Stimulated activated CD8-positive, alpha-beta memory T cell treated with anti-CD3 and anti-CD28 coated beads, Interleukin-12 subunit alpha, Interleukin-12 subunit beta, amount 100 ng/mL, for 4 hours (primary cell): Measurements from ENCODE around the gene CTXND2.
"Not testable (repeated sequence)": the region's sequence is repeated elsewhere in the genome, so short reads cannot be mapped to it uniquely, and the experiment has no call there.

Source experiments
- DNase-seq: peaks from one replicate; pipeline ENCODE4 v3.0.0-alpha.2; 2020; ENCODE audit warnings: low read depth

CTXND2 gene

GRCh38 chr1:150887018-150887417 is at the start of gene CTXND2:
CTXND2 (plus strand) TSS chr1:150887136; CDS start chr1:150912315, 25,179 bp downstream.
- DNase-seq, result no peak

DNA sequence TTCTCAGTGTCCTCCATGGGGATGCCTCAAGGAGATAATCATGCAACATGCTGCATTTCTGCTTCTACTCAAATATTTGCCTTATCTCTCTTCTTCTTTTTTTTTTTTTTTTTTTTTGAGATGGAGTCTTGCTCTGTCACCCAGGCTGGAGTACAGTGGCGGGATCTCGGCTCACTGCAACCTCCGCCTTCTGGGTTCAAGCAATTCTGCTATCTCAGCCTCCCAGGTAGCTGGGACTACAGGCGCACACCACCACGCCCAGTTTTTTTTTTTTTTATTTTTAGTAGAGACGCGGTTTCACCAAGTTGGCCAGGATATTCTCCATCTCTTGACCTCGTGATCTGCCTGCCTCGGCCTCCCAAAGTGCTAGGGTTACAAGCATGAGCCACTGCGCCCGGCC is 46.1 kb upstream of the CTXND2 start:
- not testable (repeated sequence) for DNase-seq

DNA sequence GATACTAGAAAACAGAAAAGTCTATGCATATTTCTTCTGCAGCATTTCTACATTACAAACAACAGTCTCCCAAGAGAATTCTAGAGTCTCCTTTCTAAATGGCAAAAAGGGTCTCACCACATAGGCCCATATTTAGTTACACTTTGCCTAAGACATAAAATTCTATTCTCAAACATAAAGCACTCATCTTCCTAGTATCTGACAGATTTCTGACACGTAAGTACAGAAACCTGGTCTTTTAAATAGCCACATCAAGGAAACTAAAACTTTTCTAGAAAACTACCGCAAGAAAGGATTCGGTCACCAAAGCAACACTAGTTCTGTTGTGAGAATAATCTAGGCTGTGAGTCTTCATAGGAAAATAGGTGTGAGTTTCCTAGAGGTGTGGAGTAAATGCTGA is 45.3 kb upstream of the CTXND2 start:
- DNase-seq, result no peak

DNA sequence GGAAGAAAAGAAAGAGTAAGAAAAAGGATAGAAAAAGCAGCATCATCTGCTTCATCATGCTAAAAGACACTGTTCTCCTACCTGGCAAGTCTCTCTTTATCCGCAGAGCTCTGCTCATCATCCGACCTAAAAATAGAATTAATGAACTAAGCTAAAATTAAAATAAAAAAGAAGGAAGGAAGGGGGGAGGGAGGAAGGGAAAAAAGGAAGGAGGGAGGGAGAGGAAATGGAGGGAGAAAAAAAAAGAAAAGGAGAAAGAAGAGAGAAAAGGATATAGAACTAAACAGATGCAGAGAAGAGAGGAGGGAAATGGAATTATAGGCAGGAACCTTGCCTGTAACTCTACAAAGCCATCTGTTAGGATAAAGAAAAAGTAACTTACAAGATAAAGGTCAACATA is 44.6 kb upstream of the CTXND2 start:
- no peak for DNase-seq

- DNase-seq, result no peak
Observed at GRCh38 chr1:150842964-150843363, 44.0 kb upstream of the CTXND2 start.

DNA sequence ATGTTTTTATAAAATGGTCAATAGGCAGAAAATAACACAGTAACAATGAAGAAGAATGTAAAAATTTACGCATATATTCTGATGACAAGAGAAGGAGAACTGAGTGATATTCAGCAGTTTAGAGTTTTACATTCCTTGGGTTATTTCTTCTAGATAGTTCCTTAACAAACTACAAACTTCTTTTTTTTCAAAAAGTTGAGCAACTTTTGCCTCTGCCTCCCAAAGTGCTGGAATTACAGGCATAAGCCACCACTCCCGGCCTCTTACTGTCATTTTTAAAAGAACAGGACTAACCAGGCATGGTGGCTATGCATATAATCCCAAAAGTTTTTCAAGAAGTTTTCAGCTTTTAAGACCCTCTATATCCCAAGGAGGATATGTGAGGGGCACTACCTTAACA is 43.5 kb upstream of the CTXND2 start:
- no peak for DNase-seq

DNA sequence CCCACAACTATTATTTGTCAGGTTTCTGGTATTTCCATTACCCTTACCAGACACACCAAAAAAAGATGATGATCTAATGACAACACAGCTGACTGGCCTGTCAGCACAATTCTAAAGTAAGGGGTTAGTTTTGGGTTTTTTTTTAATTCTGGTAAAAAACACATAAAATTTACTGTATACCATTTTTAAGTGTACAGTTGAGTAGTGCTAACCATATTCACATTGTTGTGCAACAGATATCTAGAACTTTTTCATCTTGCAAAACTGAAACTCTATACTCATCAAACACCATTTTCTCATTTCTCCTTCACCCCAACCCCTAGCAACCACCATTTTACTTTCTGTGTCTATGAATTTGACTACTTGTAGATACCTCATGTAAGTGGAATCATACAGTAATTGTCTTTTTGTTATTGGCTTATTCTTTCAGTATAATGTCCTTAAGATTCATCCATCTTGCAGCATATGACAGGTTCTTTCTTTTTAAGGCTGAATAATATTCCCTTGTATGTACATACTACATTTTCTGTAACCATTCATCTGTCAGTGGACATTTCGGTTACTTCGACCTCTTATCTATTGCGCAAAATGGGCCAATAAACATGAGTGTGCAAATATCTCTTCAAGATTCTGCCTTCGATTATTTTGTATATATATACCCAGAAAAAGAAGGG is 40.3 kb upstream of the CTXND2 start:
- DNase-seq, result no peak

DNA sequence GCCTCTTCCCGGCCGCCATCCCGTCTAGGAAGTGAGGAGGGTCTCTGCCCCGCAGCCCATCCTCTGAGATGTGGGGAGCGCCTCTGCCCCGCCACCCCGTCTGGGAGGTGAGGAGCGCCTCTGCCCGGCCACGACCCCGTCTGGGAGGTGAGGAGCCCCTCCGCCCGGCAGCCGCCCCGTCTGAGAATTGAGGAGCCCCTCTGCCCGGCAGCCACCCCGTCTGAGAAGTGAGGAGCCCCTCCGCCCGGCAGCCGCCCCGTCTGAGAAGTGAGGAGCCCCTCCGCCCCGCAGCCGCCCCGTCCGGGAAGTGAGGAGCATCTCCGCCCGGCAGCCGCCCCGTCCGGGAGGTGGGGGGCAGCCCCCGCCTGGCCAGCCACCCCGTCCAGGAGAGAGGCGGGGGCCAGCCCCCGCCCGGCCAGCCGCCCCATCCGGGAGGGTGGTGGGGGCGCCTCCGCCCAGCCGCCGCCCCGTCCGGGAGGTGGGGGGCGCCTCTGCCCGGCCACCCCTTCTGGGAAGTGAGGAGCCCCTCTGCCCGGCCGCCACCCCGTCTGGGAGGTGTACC is 36.1 kb upstream of the CTXND2 start:
- DNase-seq, result not testable (repeated sequence)

DNA sequence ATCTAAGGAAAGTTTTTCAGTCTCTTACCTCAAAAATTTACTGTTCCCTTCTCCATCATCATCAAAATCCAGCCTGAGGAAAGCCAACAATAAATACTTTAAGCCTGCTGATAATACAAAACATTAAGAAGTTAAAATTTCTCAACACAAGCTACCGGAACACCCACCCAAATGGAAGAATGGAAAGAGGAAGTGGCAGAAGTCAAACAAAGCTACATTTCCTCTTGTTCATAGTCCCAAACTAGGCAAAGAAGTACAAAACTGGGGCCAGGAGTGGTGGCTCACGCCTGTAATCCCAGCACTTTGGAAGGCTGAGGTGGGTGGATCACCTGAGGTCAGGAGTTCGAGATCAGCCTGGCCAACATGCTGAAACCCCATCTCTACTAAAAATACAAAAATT is 34.2 kb upstream of the CTXND2 start:
- DNase-seq, result not testable (repeated sequence)

GRCh38 chr1:150863724-150864123 is 23.2 kb upstream of the CTXND2 start:
- no peak for DNase-seq

GRCh38 chr1:150864200-150864599 is 22.7 kb upstream of the CTXND2 start:
- not testable (repeated sequence) for DNase-seq

- DNase-seq, result no peak
Observed at GRCh38 chr1:150869683-150870082, 17.3 kb upstream of the CTXND2 start.

GRCh38 chr1:150872572-150872971 is 14.4 kb upstream of the CTXND2 start:
- DNase-seq, result no peak

DNA sequence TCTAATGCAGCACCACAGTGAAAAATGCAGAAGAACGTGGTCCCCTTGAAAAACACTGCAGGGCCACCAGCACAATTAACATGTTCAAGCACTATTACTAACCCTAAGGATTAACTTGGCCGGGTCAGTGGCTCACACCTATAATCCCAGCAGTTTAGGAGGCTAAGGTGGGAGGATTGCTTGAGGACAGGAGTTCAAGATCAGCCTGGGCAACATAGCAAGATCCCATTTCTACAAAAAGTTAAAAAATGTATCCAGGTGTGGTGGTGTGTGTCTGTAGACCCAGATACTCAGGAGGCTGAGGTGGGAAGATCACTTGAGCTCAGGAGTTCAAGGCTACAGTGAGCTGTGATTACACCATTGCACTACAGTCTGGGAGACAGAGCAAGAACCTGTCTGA is 13.4 kb upstream of the CTXND2 start:
- no peak for DNase-seq

GRCh38 chr1:150874455-150875196 is 12.3 kb upstream of the CTXND2 start:
- DNase-seq, result no peak

GRCh38 chr1:150875197-150876118 is 11.5 kb upstream of the CTXND2 start:
- DNase-seq, result no peak

GRCh38 chr1:150876119-150876454 is 10.8 kb upstream of the CTXND2 start:
- no peak for DNase-seq

GRCh38 chr1:150878931-150879330 is 8.0 kb upstream of the CTXND2 start:
- DNase-seq, result not testable (repeated sequence)

DNA sequence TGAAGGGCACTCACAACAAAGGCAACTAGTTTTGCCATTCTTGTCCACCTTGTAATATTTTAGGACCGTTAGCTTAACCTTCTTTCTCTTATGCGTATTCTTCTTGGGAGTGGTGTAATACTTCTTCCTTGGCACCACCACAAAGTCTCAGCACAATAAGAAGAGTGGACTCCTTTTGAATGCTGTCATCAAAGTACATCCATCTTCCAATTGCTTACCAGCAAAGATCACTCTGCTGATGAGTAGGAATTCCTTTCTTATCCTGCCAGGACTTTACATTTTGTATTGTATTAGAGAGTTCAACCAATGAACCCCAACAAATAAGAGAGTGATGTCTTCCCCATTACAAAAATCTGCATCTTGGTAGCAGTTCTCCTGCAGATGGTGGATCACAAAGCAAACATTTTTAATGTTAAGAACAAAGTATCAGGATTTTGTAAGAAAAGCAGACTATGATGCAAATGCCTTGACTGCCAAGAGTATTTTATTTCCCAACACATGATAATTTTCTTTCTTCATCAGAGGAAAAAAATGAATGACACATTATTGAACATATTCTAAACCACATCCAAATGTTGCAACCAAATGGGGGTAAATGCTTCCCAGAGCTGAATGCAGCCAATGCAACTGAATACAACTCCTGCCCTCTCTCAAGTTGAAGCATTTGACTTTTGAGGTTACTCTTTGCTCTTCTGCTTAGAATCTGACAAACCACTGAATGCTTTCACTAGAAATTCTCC is 5.4 kb upstream of the CTXND2 start:
- no peak for DNase-seq

DNA sequence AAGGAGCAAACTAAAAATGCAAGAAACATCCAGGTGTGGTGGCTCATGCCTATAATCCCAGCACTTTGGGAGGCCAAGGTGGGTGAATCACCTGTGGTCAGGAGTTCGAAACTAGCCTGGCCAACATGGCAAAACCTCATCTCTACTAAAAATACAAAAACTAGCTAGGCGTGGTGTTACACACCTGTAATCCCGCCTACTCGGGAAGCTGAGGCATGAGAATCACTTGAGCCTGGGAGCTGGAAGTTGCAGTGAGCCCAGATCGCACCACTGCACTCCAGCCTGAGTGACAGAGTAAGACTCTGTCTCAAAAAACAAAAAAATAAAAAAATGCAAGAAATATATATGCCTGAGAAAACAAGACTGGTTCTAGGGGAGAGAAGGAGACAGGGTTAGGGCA is 3.8 kb upstream of the CTXND2 start:
- not testable (repeated sequence) for DNase-seq

DNA sequence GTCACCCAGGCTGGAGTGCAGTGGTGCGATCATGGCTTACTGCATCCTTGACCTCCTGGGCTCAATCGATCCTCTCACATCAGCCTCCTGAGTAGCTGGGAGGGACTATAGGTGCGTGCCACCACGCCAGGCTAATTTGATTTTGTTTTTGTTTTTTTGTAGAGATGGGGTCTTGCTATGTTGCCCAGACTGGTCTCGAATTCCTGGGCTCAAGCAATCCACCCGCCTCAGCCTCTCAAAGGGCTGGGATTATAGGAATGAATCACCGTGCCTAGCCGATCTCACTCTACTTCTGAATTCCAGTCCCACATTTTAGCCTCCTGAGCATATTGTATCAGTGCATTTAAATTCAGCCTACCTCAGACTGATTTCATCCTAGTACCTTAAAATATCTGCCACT is 1.8 kb downstream of the CTXND2 start:
- no peak for DNase-seq

- no peak for DNase-seq
Observed at GRCh38 chr1:150890033-150890416, 3.1 kb downstream of the CTXND2 start.
